BJ (cell line): ENCODE results near the gene EXOSC2. TPM values are rescaled to one million over a fixed set of nuclear protein-coding genes. Genes with fewer than 3 reads are reported as not detected.

Experiments
- CTCF ChIA-PET: fragments of 350-600 bp; formaldehyde crosslinking; extraction: SDS; loops from one replicate; lab custom pipeline; 2021; ENCODE audit warnings: antibody characterized with exemption, inconsistent platforms; lab: Yijun Ruan, JAX
- POLR2A ChIA-PET: fragments of 300-600 bp; sonication (Branson Sonifier 250); formaldehyde crosslinking; extraction: SDS; loops from one replicate; lab custom pipeline; 2021; ENCODE audit warnings: antibody characterized with exemption; lab: Charles Lee
- DNase-seq: peaks from one replicate; pipeline ENCODE4 v3.0.0-alpha.2; 2011; ENCODE audit warnings: low read depth
- H3K27me3 ChIP-seq: 2 replicates; pipeline ENCODE4 v1.6.0; 2011; ENCODE audit warnings: low read length; ENCODE audit not compliant: control insufficient read depth, insufficient read depth
- H3K36me3 ChIP-seq: 2 replicates; pipeline ENCODE4 v1.5.1; 2011; ENCODE audit warnings: low read length; ENCODE audit not compliant: control insufficient read depth, insufficient read depth
- H3K4me3 ChIP-seq: 2 replicates; pipeline ENCODE4 v1.5.1; 2011; ENCODE audit warnings: low read depth, mild to moderate bottlenecking, control low read depth, low read length
- polyA plus RNA-seq: library from polyadenylated mRNA; depleted of rRNA; stranded (reverse); fragments of >200 nt; gene quantifications from 2 replicates; pipeline ENCODE4 v1.2.3, GENCODE V29; 2011
- TF ChIP-seq, protein P1 (sequence below): IDR thresholded peaks from 2 replicates; pipeline ENCODE4 v1.5.1; 2011; ENCODE audit warnings: low read depth, mild to moderate bottlenecking, control low read depth, inconsistent platforms, low read length, moderate library complexity; ENCODE audit not compliant: insufficient read depth

Gene EXOSC2
- polyA plus RNA-seq, 1 experiment: 19.8 TPM

GRCh38 chr9:130661451-130662098 is 32.0 kb upstream of the EXOSC2 start:
- Histone ChIP-seq H3K36me3 (no peaks in the 10 kb centered on the region), H3K4me3 (no peak overlapping the region), H3K27me3 (peaks cover 69% of the 10 kb centered on the region)
- TF ChIP-seq, protein P1, sequence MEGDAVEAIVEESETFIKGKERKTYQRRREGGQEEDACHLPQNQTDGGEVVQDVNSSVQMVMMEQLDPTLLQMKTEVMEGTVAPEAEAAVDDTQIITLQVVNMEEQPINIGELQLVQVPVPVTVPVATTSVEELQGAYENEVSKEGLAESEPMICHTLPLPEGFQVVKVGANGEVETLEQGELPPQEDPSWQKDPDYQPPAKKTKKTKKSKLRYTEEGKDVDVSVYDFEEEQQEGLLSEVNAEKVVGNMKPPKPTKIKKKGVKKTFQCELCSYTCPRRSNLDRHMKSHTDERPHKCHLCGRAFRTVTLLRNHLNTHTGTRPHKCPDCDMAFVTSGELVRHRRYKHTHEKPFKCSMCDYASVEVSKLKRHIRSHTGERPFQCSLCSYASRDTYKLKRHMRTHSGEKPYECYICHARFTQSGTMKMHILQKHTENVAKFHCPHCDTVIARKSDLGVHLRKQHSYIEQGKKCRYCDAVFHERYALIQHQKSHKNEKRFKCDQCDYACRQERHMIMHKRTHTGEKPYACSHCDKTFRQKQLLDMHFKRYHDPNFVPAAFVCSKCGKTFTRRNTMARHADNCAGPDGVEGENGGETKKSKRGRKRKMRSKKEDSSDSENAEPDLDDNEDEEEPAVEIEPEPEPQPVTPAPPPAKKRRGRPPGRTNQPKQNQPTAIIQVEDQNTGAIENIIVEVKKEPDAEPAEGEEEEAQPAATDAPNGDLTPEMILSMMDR: no peak
- ChIA-PET CTCF (interaction anchor here (1.8 kb wide), 1 partner anchor 21 kb away, joined by 4 read pairs; no protein-coding TSS in a partner anchor), POLR2A (no interaction called here)
- DNase-seq: no peak

DNA sequence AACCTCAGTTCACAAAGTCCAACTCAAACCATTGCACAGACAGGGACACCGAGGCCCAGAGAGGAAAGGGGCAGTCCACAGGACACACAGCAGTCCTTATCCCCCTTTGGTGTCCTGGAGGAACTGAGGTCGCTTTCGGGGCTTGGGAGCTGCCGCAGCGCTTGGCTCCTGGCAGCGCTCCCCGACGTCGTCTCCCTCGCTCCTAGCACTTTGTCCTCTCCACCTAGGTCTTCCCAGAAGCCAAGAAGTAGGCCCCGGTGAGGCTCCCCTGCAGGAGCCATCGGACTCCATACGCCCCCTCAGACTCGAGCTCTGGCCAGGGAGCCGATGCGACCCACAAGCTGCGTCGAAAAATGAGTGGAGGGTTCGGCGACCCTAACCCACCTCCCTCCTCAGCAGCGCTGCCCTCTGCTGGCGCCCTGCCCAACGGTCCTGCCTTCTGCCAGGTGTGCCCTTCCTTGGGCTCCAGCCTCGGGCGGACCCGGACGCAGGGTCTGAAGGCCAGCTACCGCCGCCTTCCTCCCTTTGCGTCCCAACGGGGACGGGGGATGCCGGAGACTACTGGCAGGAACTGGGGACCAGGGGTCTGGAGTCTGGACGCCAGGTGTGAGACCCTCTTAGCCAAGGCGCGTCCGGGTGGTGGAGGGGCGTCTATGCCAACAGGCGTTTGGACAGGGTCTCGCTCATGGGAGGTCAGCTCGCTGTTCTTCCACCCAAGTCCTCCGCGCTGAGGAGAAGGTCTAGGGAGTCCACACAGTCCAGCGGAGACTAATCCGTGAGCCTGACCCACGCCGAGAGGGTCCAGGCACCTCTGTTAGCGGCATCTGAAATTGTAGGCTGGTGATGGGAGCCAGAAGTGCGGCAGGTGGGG is 31.2 kb upstream of the EXOSC2 start:
- TF ChIP-seq, protein P1: no peak
- H3K4me3 ChIP-seq: no peak overlapping the region
- ChIA-PET CTCF (interaction anchor here (0.6 to 1.8 kb wide), 3 partner anchors 21 to 200 kb away, joined by 3 to 4 read pairs (median 3); no protein-coding TSS in a partner anchor), POLR2A (no interaction called here)
- peaks cover 71% of the 10 kb centered on the region for H3K27me3 ChIP-seq
- H3K36me3 ChIP-seq: no peaks in the 10 kb centered on the region
- no peak for DNase-seq

GRCh38 chr9:130662970-130663257 is 30.7 kb upstream of the EXOSC2 start:
- H3K27me3 ChIP-seq: peaks cover 74% of the 10 kb centered on the region
- H3K4me3 ChIP-seq: no peak overlapping the region
- ChIA-PET POLR2A (no interaction called here), CTCF (interaction anchor here (0.6 to 1.8 kb wide), 3 partner anchors 20 to 201 kb away, joined by 3 to 4 read pairs (median 3); no protein-coding TSS in a partner anchor)
- no peaks in the 10 kb centered on the region for H3K36me3 ChIP-seq
- TF ChIP-seq, protein P1: no peak
- DNase-seq: no peak

DNA sequence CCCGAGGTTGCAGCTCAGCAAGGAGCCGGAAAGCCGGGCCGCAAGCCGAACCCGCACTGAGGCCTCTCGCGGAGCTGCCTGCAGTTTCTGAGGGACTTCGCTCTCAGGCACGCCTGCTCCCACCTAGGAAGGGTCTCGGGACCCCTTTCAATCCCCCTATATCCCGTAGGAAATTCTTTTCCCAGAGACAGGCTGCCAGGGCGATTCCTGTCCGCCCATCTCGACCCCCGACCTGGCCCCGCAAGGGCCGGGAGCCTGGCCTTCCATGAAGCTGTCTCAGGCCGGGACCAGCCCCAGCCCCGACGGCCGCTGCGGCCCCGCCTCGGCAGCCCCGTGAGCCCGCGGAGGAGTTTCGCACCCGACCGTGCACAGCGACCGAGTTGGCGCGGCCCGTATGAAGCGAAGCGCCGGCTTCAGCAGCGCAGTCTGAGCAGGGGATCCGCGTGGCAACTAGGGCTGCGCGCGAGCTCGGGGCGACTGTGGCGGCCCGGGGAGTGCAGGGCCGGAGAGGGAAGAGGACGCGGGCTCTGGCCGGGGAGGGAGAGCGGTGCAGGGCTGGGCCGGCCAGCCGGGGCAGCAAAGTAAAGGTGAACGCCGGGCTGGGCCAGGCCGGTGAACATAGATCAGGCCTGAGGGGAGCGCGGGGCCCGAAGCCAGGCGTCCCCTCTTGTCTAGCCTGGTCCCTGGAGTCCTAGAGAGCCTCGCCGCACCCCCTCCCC is 30.2 kb upstream of the EXOSC2 start:
- TF ChIP-seq, protein P1: no peak
- no peak for DNase-seq
- ChIA-PET CTCF (interaction anchor here (0.6 to 1.8 kb wide), 3 partner anchors 20 to 201 kb away, joined by 3 to 4 read pairs (median 3); no protein-coding TSS in a partner anchor), POLR2A (no interaction called here)
- H3K4me3 ChIP-seq: no peak overlapping the region
- no peaks in the 10 kb centered on the region for H3K36me3 ChIP-seq
- peaks cover 74% of the 10 kb centered on the region for H3K27me3 ChIP-seq

- CTCF ChIA-PET: no interaction called here
- H3K36me3 ChIP-seq: no peaks in the 10 kb centered on the region
- H3K27me3 ChIP-seq: peaks cover 71% of the 10 kb centered on the region
- H3K4me3 ChIP-seq: no peak overlapping the region
- DNase-seq: no peak
- TF ChIP-seq, protein P1: no peak
- POLR2A ChIA-PET: no interaction called here
Observed at GRCh38 chr9:130663977-130664250, 29.7 kb upstream of the EXOSC2 start.
